GM12878 (cell line): ENCODE results near the gene FKBP1B.

Source experiments
- BHLHE40 ChIP-seq, 2 experiments: fragments of 450-650 bp in 1 of 2; IDR thresholded peaks; 2 replicates each; pipeline ENCODE4 v1.6.1; 2011 to 2017; ENCODE audit warnings: low read depth in 2 of 2, borderline replicate concordance in 1 of 2, improper control_type of control experiment in 1 of 2, low read length in 1 of 2, mild to moderate bottlenecking in 1 of 2
- CEBPB ChIP-seq, 2 experiments: fragments of 150-350 bp in 1 of 2; IDR thresholded peaks; 2 replicates each; pipeline ENCODE4 v1.6.1; 2012 to 2014; ENCODE audit warnings: low read depth in 2 of 2, low read length in 2 of 2, borderline replicate concordance in 1 of 2, inconsistent platforms in 1 of 2
- HDAC2 ChIP-seq: fragments of 200-600 bp; sonication (generic); IDR thresholded peaks from 2 replicates; pipeline ENCODE4 v1.6.1; 2017
- KAT2A ChIP-seq: conservative IDR thresholded peaks from 2 replicates; pipeline ENCODE4 v1.6.1; 2011; ENCODE audit warnings: low read depth, low read length; ENCODE audit not compliant: control insufficient read depth
- POLR2A ChIP-seq: IDR thresholded peaks from 2 replicates; pipeline ENCODE4 v1.6.1; 2011; ENCODE audit warnings: low read depth, mild to moderate bottlenecking, low read length
- POLR2AphosphoS5 ChIP-seq: IDR thresholded peaks from 2 replicates; pipeline ENCODE4 v1.6.1; 2011; ENCODE audit warnings: mild to moderate bottlenecking, low read length, inconsistent platforms
- REST ChIP-seq: IDR thresholded peaks from 2 replicates; pipeline ENCODE4 v1.6.1; 2012; ENCODE audit warnings: mild to moderate bottlenecking, low read depth, low read length
- RFX5 ChIP-seq: IDR thresholded peaks from 2 replicates; pipeline ENCODE4 v1.6.1; 2011; ENCODE audit warnings: low read depth, low read length, improper control_type of control experiment
- SPI1 ChIP-seq: IDR thresholded peaks from 2 replicates; pipeline ENCODE4 v1.6.1; 2011; ENCODE audit warnings: low read depth, mild to moderate bottlenecking, low read length, moderate library complexity, borderline replicate concordance; ENCODE audit not compliant: insufficient read depth
- YBX1 ChIP-seq: fragments of 450-650 bp; IDR thresholded peaks from 2 replicates; pipeline ENCODE4 v1.6.1; 2016; ENCODE audit warnings: antibody characterized with exemption
- TF ChIP-seq, protein P1 (sequence below): fragments of 450-650 bp; conservative IDR thresholded peaks from 2 replicates; pipeline ENCODE4 v1.6.1; 2017; ENCODE audit warnings: mild to moderate bottlenecking, moderate library complexity

GRCh38 chr2:24104906-24105305 lies 55.4 kb downstream of the FKBP1B start:
- TF ChIP-seq CEBPB (IDR thresholded peaks at IDR 0.05; ENCODE audit: borderline replicate concordance in 1 of 2, low read depth in 2 of 2, low read length in 2 of 2) = no peak
- no peak for TF ChIP-seq POLR2A
- TF ChIP-seq RFX5 = no peak
- TF ChIP-seq, protein P1, sequence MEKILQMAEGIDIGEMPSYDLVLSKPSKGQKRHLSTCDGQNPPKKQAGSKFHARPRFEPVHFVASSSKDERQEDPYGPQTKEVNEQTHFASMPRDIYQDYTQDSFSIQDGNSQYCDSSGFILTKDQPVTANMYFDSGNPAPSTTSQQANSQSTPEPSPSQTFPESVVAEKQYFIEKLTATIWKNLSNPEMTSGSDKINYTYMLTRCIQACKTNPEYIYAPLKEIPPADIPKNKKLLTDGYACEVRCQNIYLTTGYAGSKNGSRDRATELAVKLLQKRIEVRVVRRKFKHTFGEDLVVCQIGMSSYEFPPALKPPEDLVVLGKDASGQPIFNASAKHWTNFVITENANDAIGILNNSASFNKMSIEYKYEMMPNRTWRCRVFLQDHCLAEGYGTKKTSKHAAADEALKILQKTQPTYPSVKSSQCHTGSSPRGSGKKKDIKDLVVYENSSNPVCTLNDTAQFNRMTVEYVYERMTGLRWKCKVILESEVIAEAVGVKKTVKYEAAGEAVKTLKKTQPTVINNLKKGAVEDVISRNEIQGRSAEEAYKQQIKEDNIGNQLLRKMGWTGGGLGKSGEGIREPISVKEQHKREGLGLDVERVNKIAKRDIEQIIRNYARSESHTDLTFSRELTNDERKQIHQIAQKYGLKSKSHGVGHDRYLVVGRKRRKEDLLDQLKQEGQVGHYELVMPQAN = no peak
- TF ChIP-seq KAT2A = no peak
- no peak for TF ChIP-seq SPI1
- TF ChIP-seq POLR2AphosphoS5 = no peak
- no peak for TF ChIP-seq BHLHE40 (IDR thresholded peaks at IDR 0.05; ENCODE audit: borderline replicate concordance in 1 of 2, low read depth in 2 of 2, low read length in 1 of 2)
- no peak for TF ChIP-seq REST
- TF ChIP-seq HDAC2 = no peak
- TF ChIP-seq YBX1 = no peak
